Stimulated activated CD4-positive, alpha-beta T cell treated with anti-CD3 and anti-CD28 coated beads, TNF-alpha, amount 100 ng/mL, for 24 hours (primary cell): ENCODE measurements around the gene CUL2.
"Not testable (repeated sequence)": the region's sequence is repeated elsewhere in the genome, so short reads cannot be mapped to it uniquely, and the experiment has no call there.

Experiments
- DNase-seq, 3 experiments: peaks; one replicate each; pipeline ENCODE4 v3.0.0-alpha.2; 2020; ENCODE audit warnings: low read depth in 3 of 3

The CUL2 gene

GRCh38 chr10:35090162-35090954 is at the start of gene CUL2:
CUL2 (minus strand) TSS chr10:35090341; CDS start chr10:35071317, 19,024 bp downstream.
- peak; percentile 85 to 89 (median 89) for DNase-seq

GRCh38 chr10:35136263-35136815 is 46.2 kb upstream of the CUL2 start:
- no peak for DNase-seq

- no peak for DNase-seq
Observed at GRCh38 chr10:35135861-35136260, 45.7 kb upstream of the CUL2 start.

GRCh38 chr10:35133586-35133985 is 43.4 kb upstream of the CUL2 start:
- no peak for DNase-seq

GRCh38 chr10:35132727-35133126 is 42.6 kb upstream of the CUL2 start:
- no peak for DNase-seq

GRCh38 chr10:35130663-35131062 is 40.5 kb upstream of the CUL2 start:
- DNase-seq: no peak

- DNase-seq: no peak
Observed at GRCh38 chr10:35129185-35129674, 39.1 kb upstream of the CUL2 start.

GRCh38 chr10:35127289-35127891 is 37.2 kb upstream of the CUL2 start:
- peak; percentile 27 to 56 (median 40) for DNase-seq

GRCh38 chr10:35126530-35127288 is 36.6 kb upstream of the CUL2 start, which contains the start of gene CREM:
CREM (plus strand) TSS chr10:35126846; CDS start chr10:35137836, 10,990 bp downstream.
- DNase-seq: peak; percentile 100

- no peak for DNase-seq
Observed at GRCh38 chr10:35126062-35126529, 36.0 kb upstream of the CUL2 start.

- no peak for DNase-seq
Observed at GRCh38 chr10:35124540-35124939, 34.4 kb upstream of the CUL2 start.

GRCh38 chr10:35119378-35119777 is 29.2 kb upstream of the CUL2 start:
- no peak for DNase-seq

- no peak for DNase-seq
Observed at GRCh38 chr10:35112571-35112970, 22.4 kb upstream of the CUL2 start.

- no peak for DNase-seq
Observed at GRCh38 chr10:35103882-35104281, 13.7 kb upstream of the CUL2 start.

- DNase-seq: no peak
Observed at GRCh38 chr10:35097510-35097909, 7.4 kb upstream of the CUL2 start.

GRCh38 chr10:35096312-35096711 is 6.2 kb upstream of the CUL2 start:
- DNase-seq: no peak

- DNase-seq: no peak
Observed at GRCh38 chr10:35092851-35093250, 2.7 kb upstream of the CUL2 start.

GRCh38 chr10:35091994-35092790 is 2.1 kb upstream of the CUL2 start:
- no peak for DNase-seq

GRCh38 chr10:35089611-35090161 is 455 bp downstream of the CUL2 start:
- peak in 1 of 3 experiments; percentile 2 for DNase-seq

GRCh38 chr10:35083242-35083641 is 6.9 kb downstream of the CUL2 start:
- DNase-seq: no peak

- not testable (repeated sequence) for DNase-seq
Observed at GRCh38 chr10:35080261-35080660, 9.9 kb downstream of the CUL2 start.
